Stimulated activated CD8-positive, alpha-beta memory T cell treated with anti-CD3 and anti-CD28 coated beads, Interleukin-12 subunit alpha, Interleukin-12 subunit beta, amount 100 ng/mL, for 1 hour (primary cell): ENCODE data around the gene B4GALT5.

ENCODE experiments used
- DNase-seq: peaks from one replicate; pipeline ENCODE4 v3.0.0-alpha.2; 2020; ENCODE audit warnings: low read depth

Gene B4GALT5

GRCh38 chr20:49700411-49701185 lies 13.1 kb downstream of the B4GALT5 start:
- DNase-seq, result no peak

- no peak for DNase-seq
Observed at GRCh38 chr20:49699200-49699992, 14.3 kb downstream of the B4GALT5 start.

DNA sequence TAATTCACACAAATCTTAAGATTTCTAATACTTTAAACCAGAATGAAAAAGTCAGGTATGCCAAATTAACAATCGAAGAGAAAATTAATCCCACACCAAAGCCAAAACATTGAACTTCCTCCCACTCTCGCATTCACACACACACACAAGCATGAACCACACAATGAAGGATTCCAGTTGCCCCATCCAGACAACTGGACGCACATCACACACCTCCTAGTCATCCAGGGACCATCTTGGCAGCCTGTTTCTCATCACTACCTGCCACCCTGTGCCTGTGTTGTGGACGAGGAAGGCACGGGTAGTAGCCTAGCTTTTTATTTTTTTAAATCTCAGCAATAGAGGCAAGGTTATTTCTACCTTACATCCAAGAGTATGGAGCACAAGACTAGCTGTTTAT lies 15.2 kb downstream of the B4GALT5 start:
- no peak for DNase-seq

DNA sequence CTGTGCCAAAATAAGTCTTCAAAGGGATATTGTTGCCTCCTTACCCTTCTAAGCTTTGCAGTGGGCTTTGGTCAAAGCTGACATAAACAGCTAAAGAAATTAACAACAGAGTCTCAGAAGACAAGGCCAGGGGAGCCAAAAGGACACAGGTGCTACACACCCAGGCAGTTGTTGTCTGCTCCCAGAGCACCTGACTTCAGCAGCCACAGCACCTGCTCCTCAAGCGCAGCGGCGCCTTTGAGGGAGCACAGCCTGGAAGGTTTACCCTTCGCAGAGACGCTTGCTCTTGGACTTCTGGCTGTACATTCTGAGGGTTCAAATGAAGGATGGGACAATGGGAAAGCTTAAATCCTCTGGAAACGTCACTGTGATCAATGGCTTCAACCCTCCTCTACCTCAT lies 16.6 kb downstream of the B4GALT5 start:
- DNase-seq, result no peak

DNA sequence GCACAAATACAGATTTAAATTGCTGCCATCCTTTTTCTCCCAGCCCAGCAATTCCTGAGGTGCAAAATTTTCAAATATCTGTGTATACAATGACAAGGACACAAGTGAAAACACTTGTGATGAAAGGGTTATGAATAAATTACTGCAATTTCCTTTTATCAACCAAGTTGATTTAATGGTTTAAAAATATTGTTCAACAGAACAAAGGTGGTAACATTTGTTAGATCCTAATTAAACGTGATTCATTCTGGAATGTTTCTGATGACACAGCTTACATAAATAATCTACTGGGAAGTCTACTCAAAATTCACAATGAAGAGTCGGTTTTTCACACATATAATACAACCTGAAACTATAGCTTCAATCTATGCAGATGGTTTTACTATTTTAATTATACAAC lies 17.1 kb downstream of the B4GALT5 start:
- DNase-seq, result no peak

DNA sequence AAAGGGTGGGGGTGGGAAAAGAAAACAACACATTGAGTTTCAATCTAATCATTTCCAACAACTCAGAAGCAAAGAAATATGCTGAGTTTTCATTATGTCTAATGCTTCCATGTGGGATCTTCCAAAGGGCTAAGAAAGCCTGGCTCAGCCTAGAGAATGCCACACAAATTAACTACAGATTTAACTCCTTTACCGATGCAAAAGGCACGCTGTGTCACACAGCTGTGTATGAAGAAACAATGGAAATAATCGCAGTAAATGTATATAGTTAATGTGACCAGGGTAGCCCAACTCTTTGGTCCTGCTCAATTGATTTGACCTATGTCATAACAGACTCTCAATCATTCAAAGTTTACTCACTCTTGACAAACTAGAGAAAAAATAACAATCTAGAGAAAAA lies 17.8 kb downstream of the B4GALT5 start:
- no peak for DNase-seq

- DNase-seq, result no peak
Observed at GRCh38 chr20:49694450-49695071, 19.1 kb downstream of the B4GALT5 start.

DNA sequence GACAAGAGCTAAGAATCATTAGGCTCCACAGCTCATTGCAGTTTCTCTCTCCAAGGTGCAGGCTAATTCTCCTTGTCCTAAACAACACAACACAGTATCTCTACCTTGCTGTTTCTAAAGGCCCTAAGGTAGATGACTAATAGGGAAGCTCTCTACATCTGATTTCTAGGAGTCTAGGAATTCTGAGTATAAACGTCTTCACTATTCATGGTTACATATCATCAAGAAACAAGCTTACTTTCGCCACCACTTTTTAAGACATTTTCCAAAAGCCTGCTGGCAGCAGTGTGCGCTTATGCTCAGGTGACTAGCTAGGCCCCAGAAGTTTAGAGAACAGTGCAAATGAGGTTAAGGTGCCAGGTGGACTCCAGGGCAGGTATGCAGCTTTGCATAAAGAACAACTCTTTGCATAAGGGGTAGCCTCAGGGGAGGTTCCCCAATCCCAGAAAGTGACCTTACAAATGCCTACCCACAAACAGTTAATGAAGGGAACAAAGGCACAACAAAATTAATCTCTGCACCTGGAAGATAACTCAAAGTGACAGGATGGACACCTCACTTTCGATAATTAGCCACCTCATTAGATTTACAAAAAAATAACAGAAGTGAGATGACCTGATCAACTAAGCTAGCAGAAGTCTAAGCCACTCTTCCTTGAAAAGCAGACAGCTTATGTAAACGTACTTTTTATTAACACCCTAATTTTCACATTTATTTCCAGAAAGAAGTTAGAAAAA lies 20.1 kb downstream of the B4GALT5 start:
- no peak for DNase-seq

- DNase-seq, result no peak
Observed at GRCh38 chr20:49692941-49693340, 20.7 kb downstream of the B4GALT5 start.

GRCh38 chr20:49691818-49692568 lies 21.7 kb downstream of the B4GALT5 start:
- DNase-seq, result no peak

- DNase-seq, result no peak
Observed at GRCh38 chr20:49690899-49691620, 22.6 kb downstream of the B4GALT5 start.

- DNase-seq, result no peak
Observed at GRCh38 chr20:49687595-49688567, 25.8 kb downstream of the B4GALT5 start.

DNA sequence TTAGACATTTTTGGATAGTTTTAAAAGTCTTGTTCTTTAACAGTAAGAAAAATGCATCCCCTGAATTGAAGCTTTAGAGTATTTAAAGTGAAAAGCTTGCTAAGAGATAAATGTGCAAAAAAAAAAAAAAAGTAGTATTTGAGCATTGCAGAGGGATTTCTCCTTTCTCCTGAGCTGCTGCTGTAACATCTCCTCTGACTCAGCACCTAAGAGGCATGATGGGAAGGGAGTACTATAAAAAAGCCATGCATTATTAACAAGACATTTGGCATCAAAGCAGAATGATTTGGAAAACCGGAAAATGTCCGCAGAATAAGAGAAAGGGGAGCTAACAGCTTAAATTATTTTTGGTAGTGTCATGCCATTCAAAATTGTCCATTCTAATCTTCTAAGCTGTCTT lies 27.9 kb downstream of the B4GALT5 start:
- no peak for DNase-seq

DNA sequence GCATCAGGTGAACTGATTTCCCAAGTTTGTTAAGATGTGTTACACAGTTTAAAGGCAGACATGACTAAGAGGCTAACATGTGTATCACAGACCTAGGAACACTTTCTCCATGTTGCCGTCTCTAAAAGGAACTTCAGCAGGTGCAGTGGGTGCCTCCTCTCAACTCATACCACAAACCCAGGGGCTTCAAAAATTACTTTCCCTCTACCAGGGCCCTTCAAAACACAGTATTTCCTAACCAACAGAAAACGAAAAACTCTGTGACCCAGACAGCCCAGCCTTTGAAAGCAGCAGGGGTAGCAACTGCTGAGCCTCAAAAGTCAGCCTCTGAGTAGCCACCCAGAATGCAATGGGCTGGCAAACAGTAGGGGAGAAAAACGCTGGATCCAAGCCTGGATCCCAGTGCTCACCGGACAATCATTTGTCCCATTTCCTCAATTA lies 28.5 kb downstream of the B4GALT5 start:
- DNase-seq, result no peak

DNA sequence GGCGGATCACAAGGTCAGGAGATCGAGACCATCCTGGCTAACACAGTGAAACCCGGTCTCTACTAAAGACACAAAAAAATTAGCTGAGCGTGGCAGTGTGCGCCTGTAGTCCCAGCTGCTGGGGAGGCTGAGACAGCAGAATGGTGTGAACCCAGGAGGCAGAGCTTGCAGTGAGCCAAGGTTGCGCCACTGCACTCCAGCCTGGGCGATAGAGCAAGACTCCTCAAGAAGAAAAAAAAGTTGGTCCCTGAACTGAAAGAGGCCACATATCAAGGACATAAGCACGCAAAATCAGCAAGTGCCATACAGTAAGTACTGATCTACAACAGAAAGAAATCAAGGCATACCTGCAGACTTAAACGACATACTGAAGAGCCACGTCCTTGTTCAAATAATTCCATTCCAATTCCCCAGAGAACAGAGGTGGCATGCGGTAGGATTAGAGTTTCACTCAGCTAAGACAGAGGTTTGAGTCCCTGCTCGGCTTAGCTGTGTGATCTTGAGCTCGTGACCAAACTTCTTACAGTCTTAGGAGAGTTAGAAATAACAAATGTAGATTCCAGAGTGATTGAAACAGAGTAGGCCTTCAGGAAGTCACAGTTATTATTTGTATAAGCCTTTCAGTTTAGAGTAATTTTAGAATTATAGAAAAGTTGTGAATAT lies 29.2 kb downstream of the B4GALT5 start:
- no peak for DNase-seq

DNA sequence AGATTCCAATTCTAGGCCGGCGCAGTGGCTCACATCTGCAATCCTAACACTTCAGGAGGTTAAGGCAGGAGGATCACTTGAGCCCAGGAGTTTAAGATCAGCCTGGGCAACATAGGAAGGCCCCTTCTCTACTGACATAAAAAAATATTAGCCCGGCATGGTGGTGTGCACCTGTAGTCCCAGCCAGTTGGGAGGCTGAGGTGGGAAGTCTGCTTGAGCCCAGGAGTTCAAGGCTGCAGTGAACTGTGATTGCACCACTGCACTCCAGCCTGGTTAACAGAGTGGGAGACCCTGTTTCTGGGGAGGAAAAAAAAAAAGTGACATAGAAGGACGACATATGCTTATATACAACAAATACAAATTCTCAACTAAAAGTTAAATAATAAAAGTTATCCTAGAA lies 30.9 kb downstream of the B4GALT5 start:
- DNase-seq, result no peak

- no peak for DNase-seq
Observed at GRCh38 chr20:49682278-49682677, 31.4 kb downstream of the B4GALT5 start.

DNA sequence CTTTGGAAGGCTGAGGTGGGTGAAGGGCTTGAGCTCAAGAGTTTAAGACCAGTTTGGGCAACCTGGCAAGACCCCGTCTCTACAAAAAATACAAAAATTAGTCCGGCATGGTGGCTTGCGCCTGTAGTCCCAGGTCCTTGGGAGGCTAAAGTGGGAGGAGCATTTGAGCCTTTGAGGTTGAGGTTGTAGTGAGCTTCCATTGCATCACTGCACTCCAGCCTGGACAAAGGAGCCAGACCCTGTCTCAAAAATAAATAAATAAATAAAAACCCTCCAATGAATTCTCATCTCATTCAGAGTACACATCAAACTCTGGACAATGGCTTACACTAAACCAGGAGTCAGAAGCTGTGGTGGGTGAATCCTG lies 31.8 kb downstream of the B4GALT5 start:
- DNase-seq, result no peak

GRCh38 chr20:49680484-49680883 lies 33.2 kb downstream of the B4GALT5 start:
- DNase-seq, result no peak
